Measurements from ENCODE around the gene FOXC2. TPM values are rescaled to one million over a fixed set of nuclear protein-coding genes. Genes with fewer than 3 reads are reported as not detected.

FOXC2 gene
- total and polyA plus RNA-seq, 2 donors (not counting 1 experiment from before 2014, with no cell fraction given), result 0.50 to 1.1 TPM

DNA sequence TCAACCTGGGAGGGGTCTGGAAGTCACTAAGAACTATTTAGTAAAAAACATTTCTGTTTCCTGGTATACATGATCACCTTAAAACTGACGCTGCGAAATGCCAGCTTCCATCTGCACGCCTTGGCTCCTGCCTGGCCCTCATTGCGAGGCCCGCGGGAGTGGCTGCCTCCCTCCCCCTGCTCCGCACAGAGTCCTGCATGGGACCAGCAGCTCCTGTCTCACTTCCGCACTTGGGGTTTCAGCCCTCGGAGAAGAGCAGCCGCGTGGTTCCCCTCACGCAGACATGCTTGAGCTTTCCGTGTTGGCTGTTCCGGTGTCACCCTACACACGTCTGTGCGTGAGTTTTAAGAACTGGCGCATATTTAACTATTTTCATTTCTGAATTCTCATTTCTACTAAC, 30.0 kb upstream of the FOXC2 start:
- Histone ChIP-seq H3K79me2 (ENCODE audit: control insufficient read depth, insufficient read depth, low read length) (no peaks in the 10 kb centered on the region), H4K20me1 (ENCODE audit: control insufficient read depth, extremely low read depth, insufficient read depth, low read length) (no peaks in the 10 kb centered on the region), H3K4me1 (ENCODE audit: control insufficient read depth, extremely low read depth, insufficient read depth, low read length) (no peaks in the 10 kb centered on the region), H3K9me3 (ENCODE audit: control insufficient read depth, insufficient read depth, low read depth, low read length) (no peaks in the 10 kb centered on the region), H2AFZ (ENCODE audit: low read length) (no peak overlapping the region), H3K9ac (ENCODE audit: insufficient read depth, low read length) (no peak overlapping the region), H3K27me3 (ENCODE audit: control insufficient read depth, insufficient read depth, low read length) (no peaks in the 10 kb centered on the region), H3K36me3 (ENCODE audit: control insufficient read depth, insufficient read depth, low read length) (peaks cover 24% of the 10 kb centered on the region), H3K27ac (ENCODE audit: insufficient read depth, low read length) (no peak overlapping the region), H3K4me3 (replicated peaks in 1 of 4; ENCODE audit: control extremely low read depth in 1 of 4, insufficient read depth in 1 of 4, low read depth in 3 of 4, low read length in 4 of 4) (no peak overlapping the region), H3K4me2 (ENCODE audit: extremely low read depth, insufficient read depth, low read length) (no peak overlapping the region)
- TF ChIP-seq, protein P1, sequence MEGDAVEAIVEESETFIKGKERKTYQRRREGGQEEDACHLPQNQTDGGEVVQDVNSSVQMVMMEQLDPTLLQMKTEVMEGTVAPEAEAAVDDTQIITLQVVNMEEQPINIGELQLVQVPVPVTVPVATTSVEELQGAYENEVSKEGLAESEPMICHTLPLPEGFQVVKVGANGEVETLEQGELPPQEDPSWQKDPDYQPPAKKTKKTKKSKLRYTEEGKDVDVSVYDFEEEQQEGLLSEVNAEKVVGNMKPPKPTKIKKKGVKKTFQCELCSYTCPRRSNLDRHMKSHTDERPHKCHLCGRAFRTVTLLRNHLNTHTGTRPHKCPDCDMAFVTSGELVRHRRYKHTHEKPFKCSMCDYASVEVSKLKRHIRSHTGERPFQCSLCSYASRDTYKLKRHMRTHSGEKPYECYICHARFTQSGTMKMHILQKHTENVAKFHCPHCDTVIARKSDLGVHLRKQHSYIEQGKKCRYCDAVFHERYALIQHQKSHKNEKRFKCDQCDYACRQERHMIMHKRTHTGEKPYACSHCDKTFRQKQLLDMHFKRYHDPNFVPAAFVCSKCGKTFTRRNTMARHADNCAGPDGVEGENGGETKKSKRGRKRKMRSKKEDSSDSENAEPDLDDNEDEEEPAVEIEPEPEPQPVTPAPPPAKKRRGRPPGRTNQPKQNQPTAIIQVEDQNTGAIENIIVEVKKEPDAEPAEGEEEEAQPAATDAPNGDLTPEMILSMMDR (conservative IDR thresholded peaks at IDR 0.05 in 1 of 2, IDR thresholded peaks at IDR 0.05 in 1 of 2; ENCODE audit: low read depth in 1 of 2, low read length in 2 of 2), result no peak
- no peak for TF ChIP-seq EZH2 (IDR thresholded peaks at IDR 0.05; ENCODE audit: low read length, missing control alignments)
- DNase-seq (ENCODE audit: low read depth in 2 of 2), result no peak

DNA sequence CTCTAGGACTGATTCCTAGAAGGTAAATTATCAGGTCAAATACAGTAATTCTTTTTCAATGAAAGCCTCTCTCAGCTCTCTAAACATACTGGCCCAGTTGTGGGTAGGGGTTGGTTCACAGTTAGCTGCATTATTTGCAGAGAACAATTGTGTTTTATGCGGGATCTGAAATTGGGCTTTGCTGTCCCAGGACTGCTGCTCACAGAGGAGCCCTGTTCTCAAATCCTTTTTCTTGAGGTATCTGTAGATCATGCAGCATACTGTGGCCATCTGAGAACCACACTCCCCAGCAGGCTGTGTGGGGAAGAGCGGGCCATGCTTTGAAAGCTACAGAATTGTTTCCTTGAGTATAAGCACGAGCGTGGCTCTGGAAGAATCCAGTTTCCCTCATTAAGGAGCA, 29.1 kb upstream of the FOXC2 start:
- Histone ChIP-seq H3K9ac (ENCODE audit: insufficient read depth, low read length) (no peak overlapping the region), H4K20me1 (ENCODE audit: control insufficient read depth, extremely low read depth, insufficient read depth, low read length) (no peaks in the 10 kb centered on the region), H3K4me3 (replicated peaks in 1 of 4; ENCODE audit: control extremely low read depth in 1 of 4, insufficient read depth in 1 of 4, low read depth in 3 of 4, low read length in 4 of 4) (no peak overlapping the region), H3K27ac (ENCODE audit: insufficient read depth, low read length) (no peak overlapping the region), H3K4me1 (ENCODE audit: control insufficient read depth, extremely low read depth, insufficient read depth, low read length) (no peaks in the 10 kb centered on the region), H2AFZ (ENCODE audit: low read length) (no peak overlapping the region), H3K9me3 (ENCODE audit: control insufficient read depth, insufficient read depth, low read depth, low read length) (no peaks in the 10 kb centered on the region), H3K27me3 (ENCODE audit: control insufficient read depth, insufficient read depth, low read length) (no peaks in the 10 kb centered on the region), H3K4me2 (ENCODE audit: extremely low read depth, insufficient read depth, low read length) (no peak overlapping the region), H3K36me3 (ENCODE audit: control insufficient read depth, insufficient read depth, low read length) (peaks cover 24% of the 10 kb centered on the region), H3K79me2 (ENCODE audit: control insufficient read depth, insufficient read depth, low read length) (no peaks in the 10 kb centered on the region)
- TF ChIP-seq, protein P1 (conservative IDR thresholded peaks at IDR 0.05 in 1 of 2, IDR thresholded peaks at IDR 0.05 in 1 of 2; ENCODE audit: low read depth in 1 of 2, low read length in 2 of 2), result no peak
- TF ChIP-seq EZH2 (IDR thresholded peaks at IDR 0.05; ENCODE audit: low read length, missing control alignments), result no peak
- no peak for DNase-seq (ENCODE audit: low read depth in 2 of 2)

DNA sequence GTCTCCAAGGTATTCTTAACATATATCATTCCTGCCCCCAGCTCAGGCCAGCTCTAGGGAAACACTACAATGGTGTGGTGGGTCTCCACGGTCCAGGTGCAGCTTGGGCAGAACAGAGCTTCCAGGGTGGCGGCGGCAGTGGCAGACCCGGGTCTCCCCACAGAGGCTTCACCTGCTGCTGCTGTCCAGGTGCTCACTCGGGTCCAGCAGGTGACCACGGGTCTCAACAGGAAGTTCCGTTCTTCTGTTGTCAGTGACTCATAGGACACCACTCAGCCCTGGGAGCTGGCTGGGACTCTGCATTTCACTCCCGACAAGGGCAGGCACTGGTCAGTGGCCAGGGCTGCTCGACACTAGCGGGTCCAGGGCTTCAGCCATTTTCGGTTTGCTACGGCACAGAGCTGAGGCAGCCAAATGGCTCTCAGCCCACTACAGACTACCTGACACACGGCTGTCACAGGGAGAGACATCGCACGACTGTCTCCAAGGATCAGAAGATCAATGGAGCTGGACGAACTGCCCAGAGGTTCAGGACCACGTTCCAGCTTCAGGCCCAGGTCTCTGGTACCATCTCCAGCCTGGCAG, 28.3 kb upstream of the FOXC2 start:
- Histone ChIP-seq H4K20me1 (ENCODE audit: control insufficient read depth, extremely low read depth, insufficient read depth, low read length) (no peaks in the 10 kb centered on the region), H3K36me3 (ENCODE audit: control insufficient read depth, insufficient read depth, low read length) (peaks cover 24% of the 10 kb centered on the region), H3K27ac (ENCODE audit: insufficient read depth, low read length) (no peak overlapping the region), H3K79me2 (ENCODE audit: control insufficient read depth, insufficient read depth, low read length) (no peaks in the 10 kb centered on the region), H3K27me3 (ENCODE audit: control insufficient read depth, insufficient read depth, low read length) (no peaks in the 10 kb centered on the region), H2AFZ (ENCODE audit: low read length) (no peak overlapping the region), H3K4me2 (ENCODE audit: extremely low read depth, insufficient read depth, low read length) (no peak overlapping the region), H3K9ac (ENCODE audit: insufficient read depth, low read length) (no peak overlapping the region), H3K9me3 (ENCODE audit: control insufficient read depth, insufficient read depth, low read depth, low read length) (no peaks in the 10 kb centered on the region), H3K4me1 (ENCODE audit: control insufficient read depth, extremely low read depth, insufficient read depth, low read length) (no peaks in the 10 kb centered on the region), H3K4me3 (replicated peaks in 1 of 4; ENCODE audit: control extremely low read depth in 1 of 4, insufficient read depth in 1 of 4, low read depth in 3 of 4, low read length in 4 of 4) (no peak overlapping the region)
- no peak for TF ChIP-seq EZH2 (IDR thresholded peaks at IDR 0.05; ENCODE audit: low read length, missing control alignments)
- TF ChIP-seq, protein P1 (conservative IDR thresholded peaks at IDR 0.05 in 1 of 2, IDR thresholded peaks at IDR 0.05 in 1 of 2; ENCODE audit: low read depth in 1 of 2, low read length in 2 of 2), result no peak
- no peak for DNase-seq (ENCODE audit: low read depth in 2 of 2)
